Measurements from ENCODE around the gene EAF2. TPM values are rescaled to one million over a fixed set of nuclear protein-coding genes. Genes with fewer than 3 reads are reported as not detected.

The EAF2 gene
- total and polyA plus RNA-seq, 8 donors, result 1.2 to 11.9 (median 5.8) TPM; not detected in 2

- no peak for DNase-seq
- intact Hi-C loops (cut with DNase I; ENCODE audit: low total_unique reads), result no loop called here
- Histone ChIP-seq H3K27me3 (no peaks in the 10 kb centered on the region), H3K27ac (peak overlapping the region in 2 of 5 donors; percentile 84 to 86), H3K9me3 (no peaks in the 10 kb centered on the region), H3K4me1 (peaks cover 0 to 32% (median 22%) of the 10 kb centered on the region in 4 donors), H3K36me3 (peaks cover 0 to 17% (median 3%) of the 10 kb centered on the region in 4 donors), H3K4me3 (peak overlapping the region; percentile 70 to 78 (median 76))
- 68 to 79% (median 71%) methylated on average over 4 of the region's 4 CpGs for WGBS, 5 donors
- TF ChIP-seq CTCF (IDR thresholded peaks at IDR 0.05) (no peak), POLR2A (IDR thresholded peaks at IDR 0.05) (no peak), POLR2AphosphoS5 (IDR thresholded peaks at IDR 0.05) (no peak), EP300 (IDR thresholded peaks at IDR 0.05) (no peak)
These were observed 1.1 kb downstream of the EAF2 start for GRCh38 chr3:121836064-121836463.

GRCh38 chr3:121836481-121836880 is 1.5 kb downstream of the EAF2 start:
- Histone ChIP-seq H3K36me3 (peaks cover 0 to 13% (median 3%) of the 10 kb centered on the region in 4 donors), H3K9me3 (no peaks in the 10 kb centered on the region), H3K27ac (peak overlapping the region in 1 of 5 donors; percentile 84), H3K4me1 (peaks cover 0 to 32% (median 20%) of the 10 kb centered on the region in 4 donors), H3K4me3 (peak overlapping the region in 2 of 4 donors; percentile 75 to 78), H3K27me3 (no peaks in the 10 kb centered on the region)
- intact Hi-C loops (cut with DNase I; ENCODE audit: low total_unique reads), result no loop called here
- no peak for DNase-seq
- WGBS, 5 donors, result 71 to 81% (median 79%) methylated on average over 3 of the region's 3 CpGs
- TF ChIP-seq POLR2A (IDR thresholded peaks at IDR 0.05), result no peak
- no peak for TF ChIP-seq EP300 (IDR thresholded peaks at IDR 0.05)
- no peak for TF ChIP-seq POLR2AphosphoS5 (IDR thresholded peaks at IDR 0.05)
- no peak for TF ChIP-seq CTCF (IDR thresholded peaks at IDR 0.05)

GRCh38 chr3:121839962-121840361 is 5.0 kb downstream of the EAF2 start:
- intact Hi-C loops (cut with DNase I; ENCODE audit: low total_unique reads), result no loop called here
- no peak for DNase-seq
- 95 to 98% (median 98%) methylated on average over 22 to 23 of the region's 23 CpGs for WGBS, 5 donors
- Histone ChIP-seq H3K27ac (no peak overlapping the region), H3K4me1 (peaks cover 0 to 12% (median 5%) of the 10 kb centered on the region in 4 donors), H3K4me3 (no peak overlapping the region), H3K36me3 (no peaks in the 10 kb centered on the region), H3K9me3 (no peaks in the 10 kb centered on the region), H3K27me3 (no peaks in the 10 kb centered on the region)
- TF ChIP-seq POLR2AphosphoS5 (IDR thresholded peaks at IDR 0.05), result no peak
- TF ChIP-seq POLR2A (IDR thresholded peaks at IDR 0.05), result no peak
- TF ChIP-seq EP300 (IDR thresholded peaks at IDR 0.05), result no peak
- no peak for TF ChIP-seq CTCF (IDR thresholded peaks at IDR 0.05)

GRCh38 chr3:121844892-121845291 is 9.9 kb downstream of the EAF2 start:
- WGBS, 5 donors, result 93 to 98% (median 97%) methylated on average over 7 of the region's 7 CpGs
- intact Hi-C loops (cut with DNase I; ENCODE audit: low total_unique reads), result no loop called here
- TF ChIP-seq EP300 (IDR thresholded peaks at IDR 0.05), result no peak
- no peak for TF ChIP-seq POLR2A (IDR thresholded peaks at IDR 0.05)
- TF ChIP-seq POLR2AphosphoS5 (IDR thresholded peaks at IDR 0.05), result no peak
- no peak for TF ChIP-seq CTCF (IDR thresholded peaks at IDR 0.05)
- Histone ChIP-seq H3K27ac (no peak overlapping the region), H3K36me3 (peaks cover 0 to 5% (median 0%) of the 10 kb centered on the region in 4 donors), H3K9me3 (no peaks in the 10 kb centered on the region), H3K4me1 (no peaks in the 10 kb centered on the region), H3K4me3 (no peak overlapping the region), H3K27me3 (no peaks in the 10 kb centered on the region)
- no peak for DNase-seq

Measured in stomach (tissue), 9 donors.